Femur (tissue), 1 donor: Measurements from ENCODE around the gene SLC2A8.

Source experiments
- DNase-seq: peaks from one replicate; pipeline ENCODE4 v3.0.0-alpha.2; 2017

SLC2A8 gene

DNA sequence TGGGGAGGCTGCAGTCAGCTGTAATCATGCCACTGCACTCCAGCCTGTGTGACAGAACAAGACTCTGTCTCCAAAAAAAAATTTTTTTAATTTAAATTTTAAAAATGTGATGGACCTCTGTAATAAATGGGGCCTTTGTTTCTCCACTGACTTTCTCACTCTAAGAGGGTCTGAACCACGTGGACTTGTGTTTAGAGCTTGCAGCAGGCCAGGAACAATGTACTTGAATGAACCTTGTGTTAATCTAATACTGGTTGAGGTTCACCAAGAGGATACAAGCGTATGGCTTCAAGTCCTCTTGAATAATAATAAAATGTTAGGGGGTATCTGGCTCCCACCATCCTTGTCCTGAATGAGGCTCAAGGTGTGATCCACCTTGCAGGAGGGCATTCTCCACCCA, 14.4 kb upstream of the SLC2A8 start:
- DNase-seq: no peak

DNA sequence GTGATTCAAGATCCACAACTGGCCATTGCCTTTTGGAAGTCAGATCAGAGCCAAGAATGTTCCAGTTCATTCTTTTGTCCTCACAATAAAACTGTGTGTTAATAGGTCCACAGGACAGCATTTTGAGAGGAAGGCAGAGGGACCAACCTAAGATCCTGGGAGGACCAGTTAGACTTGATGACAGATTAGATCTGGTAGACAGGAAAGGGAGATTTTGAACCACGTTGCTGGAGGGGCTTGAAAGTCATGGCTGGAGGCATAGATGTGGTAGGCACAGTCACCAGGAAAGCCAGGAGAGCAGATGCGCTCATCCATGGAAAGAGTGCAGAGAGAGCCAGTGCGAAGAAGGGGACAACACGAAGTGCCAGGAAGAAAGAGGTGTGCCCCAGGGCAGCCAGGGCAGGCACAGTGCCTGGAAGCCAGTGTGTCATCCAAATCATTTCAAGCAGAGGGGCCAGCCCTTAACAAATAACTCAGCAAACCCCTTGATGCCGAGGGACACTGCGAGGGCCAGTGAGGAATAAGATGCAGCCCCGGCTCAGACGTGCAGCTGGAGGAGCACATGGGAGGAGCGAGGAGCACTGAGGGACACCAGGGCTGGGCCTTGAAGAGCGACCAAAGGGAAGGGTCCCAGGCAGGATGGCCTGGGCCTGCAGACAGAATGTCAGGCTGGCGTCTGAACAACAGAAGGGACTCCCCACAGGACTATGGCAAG, 12.8 kb upstream of the SLC2A8 start:
- no peak for DNase-seq

DNA sequence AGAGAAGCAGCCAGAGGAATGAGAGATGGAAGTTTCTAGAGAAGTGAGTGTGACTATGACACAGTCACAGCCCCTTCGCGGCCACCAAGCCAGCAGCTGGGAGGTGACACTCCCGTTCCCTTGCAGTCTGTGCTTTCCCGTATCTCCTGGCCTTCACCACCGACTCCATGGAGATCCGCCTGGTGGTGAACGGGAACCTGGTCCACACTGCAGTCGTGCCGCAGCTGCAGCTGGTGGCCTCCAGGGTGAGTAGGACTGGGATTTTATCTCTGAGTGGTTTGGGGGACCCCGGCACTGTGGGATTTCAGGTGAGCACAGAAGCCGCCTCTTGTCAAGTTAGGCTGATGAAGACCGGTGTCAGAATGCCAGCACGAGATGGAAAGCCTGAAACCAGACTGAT, 12.1 kb upstream of the SLC2A8 start:
- no peak for DNase-seq

DNA sequence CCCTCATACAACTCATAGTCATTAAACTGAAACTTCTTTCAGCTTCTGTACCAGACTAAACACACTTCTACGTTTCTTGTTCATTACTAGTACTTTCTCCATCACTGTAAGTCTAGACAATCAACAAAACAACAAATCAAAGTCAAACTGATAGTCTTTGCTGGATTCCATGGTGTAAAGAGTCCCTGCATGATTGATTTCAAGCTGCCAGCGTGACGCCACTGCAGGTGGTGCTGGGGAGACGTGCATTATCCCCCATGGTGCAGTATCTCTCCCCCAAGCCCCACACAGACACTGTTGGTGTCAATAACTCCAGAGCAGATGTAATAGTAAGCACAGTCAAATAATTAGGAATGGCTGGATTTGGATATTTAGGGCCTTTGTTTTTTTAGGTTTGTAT, 10.7 kb upstream of the SLC2A8 start:
- DNase-seq: no peak

DNA sequence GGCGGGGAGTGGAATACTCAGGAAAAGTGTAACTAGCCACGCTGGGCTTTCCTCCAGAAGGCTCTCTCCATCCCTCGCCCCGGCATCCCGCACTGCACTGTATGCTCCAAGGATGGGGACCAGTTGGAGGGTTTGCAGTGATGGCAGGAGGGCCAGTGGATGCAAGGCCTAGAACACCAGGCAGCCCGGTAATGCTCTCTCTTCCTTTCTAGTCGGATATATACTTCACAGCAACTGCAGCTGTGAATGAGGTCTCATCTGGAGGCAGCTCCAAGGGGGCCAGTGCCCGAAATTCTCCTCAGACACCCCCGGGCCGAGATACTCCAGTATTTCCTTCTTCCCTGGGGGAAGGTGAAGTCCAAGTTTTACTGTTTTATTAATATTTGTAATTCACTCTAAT, 10.0 kb upstream of the SLC2A8 start:
- DNase-seq: no peak

DNA sequence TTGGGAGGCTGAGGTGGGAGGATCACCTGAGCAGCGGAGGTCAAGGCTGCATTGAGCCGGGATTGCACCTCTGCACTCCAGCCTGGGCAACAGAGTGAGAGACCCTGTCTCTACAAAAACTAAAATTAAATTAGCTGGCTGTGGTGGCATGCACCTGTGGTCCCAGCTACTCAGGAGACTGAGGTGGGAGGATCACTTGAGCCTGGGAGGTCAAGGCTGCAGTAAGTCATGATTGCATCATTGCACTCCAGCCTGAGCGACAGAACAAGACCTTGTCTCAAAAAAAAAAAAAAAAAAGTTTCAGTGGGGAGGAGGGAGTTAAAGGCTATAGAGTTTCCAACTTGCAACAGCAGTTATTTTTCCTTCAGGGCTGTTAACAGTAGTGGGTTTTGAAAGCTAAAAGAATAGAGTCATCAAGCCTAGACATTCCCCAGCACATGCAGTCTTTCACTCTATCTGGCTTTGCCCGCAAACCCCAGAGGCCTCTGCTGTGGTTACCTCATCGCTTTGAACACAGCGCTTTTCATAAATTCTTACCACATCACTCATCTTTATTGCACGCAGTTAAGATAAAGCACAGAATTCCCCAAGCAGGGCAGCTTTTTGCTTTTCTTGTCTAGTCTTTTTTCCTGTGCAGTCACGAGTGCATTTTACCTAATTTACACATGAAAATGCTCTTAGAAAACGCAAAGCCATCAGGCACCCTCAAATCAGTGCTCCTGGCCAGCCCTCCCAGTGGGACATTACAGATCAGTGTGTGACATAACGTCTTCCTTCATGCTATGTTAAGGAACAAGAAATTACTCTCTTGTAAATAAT, 8.7 kb upstream of the SLC2A8 start:
- DNase-seq: peak; percentile 63

DNA sequence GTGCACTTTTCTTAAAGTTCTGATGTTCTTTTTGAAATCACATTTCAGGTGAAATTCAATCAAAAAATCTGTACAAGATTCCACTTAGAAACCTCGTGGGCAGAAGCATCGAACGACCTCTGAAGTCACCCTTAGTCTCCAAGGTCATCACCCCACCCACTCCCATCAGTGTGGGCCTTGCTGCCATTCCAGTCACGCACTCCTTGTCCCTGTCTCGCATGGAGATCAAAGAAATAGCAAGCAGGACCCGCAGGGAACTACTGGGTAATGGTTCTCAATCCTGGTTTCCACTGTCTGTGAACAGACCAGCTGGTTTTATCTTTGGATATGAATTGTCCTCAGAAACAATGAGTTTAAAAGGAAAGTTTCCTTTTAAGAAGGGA, 8.1 kb upstream of the SLC2A8 start:
- no peak for DNase-seq

DNA sequence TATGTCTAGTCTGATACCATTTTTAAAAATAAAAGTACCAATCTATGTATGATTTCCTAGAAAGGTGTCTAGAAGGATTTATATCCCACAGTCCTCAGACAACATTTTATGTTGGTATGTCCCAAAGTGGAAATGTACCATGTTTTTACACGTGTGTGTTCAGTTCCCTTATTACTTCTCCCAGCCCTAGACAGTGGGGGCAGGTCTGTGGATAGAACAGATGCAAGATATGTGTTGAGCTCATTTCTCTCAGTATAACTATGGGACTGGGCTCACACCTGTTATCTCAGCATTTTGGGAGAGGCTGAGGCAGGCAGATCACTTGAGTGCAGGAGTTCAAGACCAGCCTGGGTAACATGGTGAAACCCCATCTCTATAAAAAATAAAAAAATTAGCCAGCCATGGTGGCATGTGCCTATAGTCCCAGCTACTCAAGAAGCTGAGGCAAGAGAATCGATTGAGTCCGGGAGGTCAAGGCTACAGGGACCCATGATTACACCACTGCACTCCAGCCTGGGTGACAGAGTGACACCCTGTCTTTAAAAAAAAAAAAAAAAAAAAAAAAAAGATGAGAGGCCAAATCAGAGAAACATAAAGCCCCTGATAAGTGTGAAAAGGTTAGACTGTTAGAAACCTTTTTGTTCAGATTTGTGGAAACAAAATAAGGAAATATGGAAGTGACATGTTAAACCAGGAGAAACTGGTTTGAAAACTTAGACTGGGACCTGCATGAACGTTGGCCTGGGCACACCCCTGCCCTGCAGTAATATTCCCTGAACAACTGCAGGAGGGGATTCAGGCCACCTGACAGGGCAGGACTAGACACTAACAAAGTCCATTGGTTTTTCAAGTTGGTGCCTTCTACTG, 7.4 kb upstream of the SLC2A8 start:
- no peak for DNase-seq

DNA sequence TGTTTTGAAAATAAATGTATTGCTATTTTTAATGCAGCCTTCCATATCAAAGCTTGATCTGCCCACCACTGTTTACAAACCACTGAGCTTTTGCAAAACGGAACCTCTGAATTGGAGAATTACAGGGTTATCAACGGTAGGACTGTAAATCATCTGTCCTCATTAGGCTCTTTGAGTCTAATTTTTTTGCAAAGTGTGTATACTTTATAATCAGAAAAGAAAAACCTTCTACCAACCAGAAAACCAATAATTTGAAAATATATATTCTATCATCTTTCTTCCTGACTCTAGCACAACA, 6.8 kb upstream of the SLC2A8 start:
- DNase-seq: no peak

DNA sequence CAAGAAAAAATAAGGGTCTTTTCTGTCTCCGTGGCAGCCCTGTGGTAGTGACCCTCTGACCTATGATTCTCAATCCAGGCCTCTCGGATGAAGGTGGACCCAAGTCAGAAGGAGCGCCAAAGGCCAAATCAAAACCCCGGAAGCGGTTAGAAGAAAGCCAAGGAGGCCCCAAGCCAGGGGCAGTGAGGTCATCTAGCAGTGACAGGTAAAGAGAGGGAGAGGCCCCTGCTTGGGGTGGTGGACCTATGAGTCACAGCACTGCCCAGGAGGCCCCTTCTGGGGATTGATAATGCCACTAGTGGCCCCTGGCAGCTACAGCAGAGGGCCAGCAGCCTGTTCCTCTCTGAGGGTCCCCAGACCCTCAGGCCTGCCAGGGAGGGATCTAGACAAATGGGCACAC, 6.4 kb upstream of the SLC2A8 start:
- DNase-seq: no peak

DNA sequence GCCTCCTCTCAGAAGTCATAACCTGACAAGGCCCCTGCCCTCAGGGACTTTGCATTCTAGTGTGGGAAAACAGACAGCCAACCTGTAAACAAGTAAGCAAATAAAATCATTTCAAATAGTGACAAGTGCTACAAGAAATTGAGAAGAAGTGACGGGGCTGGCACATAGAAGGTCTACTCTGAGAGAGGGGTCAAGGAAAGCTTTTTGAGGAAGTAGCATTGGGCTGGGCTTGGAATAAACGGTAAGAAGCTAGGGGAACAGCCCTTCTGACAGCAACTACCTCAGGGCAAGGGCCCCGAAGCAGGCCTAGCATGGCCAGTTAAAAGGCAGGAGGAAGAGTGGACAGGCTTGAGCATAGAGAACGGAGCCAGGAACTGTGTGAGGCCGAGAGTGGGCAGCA, 4.8 kb upstream of the SLC2A8 start:
- DNase-seq: no peak

DNA sequence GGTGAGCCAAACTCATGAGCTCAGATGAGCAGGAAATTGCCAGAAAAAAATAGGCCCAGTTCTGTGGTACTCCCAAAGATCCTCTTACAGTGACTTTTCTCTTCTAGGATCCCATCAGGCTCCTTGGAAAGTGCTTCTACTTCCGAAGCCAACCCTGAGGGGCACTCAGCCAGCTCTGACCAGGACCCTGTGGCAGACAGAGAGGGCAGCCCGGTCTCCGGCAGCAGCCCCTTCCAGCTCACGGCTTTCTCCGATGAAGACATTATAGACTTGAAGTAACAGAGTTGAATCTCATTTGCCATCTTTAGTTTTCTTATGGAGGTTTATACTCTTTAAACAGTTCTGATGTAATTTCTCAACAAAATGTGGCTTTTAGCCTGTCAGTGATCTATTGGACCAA, 4.0 kb upstream of the SLC2A8 start:
- no peak for DNase-seq

DNA sequence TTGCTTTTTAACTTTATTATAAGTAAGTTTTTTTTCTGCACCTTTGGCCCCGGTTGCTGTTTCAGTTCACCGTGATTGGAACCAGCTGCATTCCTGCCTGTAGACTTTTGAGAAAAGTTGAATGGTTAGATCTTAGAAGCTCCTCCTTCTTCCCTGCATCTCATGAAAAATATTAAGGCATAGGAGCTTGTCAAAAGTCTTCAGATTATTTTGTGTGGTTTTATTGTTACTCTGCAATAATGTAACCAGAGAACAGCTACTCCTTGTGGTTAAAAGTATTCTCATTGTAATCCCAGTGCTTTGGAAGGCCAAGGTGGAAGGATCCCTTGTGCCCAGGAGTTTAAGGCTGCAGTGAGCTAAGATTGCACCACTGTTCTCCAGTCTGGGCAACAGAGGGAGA, 3.3 kb upstream of the SLC2A8 start:
- DNase-seq: no peak

DNA sequence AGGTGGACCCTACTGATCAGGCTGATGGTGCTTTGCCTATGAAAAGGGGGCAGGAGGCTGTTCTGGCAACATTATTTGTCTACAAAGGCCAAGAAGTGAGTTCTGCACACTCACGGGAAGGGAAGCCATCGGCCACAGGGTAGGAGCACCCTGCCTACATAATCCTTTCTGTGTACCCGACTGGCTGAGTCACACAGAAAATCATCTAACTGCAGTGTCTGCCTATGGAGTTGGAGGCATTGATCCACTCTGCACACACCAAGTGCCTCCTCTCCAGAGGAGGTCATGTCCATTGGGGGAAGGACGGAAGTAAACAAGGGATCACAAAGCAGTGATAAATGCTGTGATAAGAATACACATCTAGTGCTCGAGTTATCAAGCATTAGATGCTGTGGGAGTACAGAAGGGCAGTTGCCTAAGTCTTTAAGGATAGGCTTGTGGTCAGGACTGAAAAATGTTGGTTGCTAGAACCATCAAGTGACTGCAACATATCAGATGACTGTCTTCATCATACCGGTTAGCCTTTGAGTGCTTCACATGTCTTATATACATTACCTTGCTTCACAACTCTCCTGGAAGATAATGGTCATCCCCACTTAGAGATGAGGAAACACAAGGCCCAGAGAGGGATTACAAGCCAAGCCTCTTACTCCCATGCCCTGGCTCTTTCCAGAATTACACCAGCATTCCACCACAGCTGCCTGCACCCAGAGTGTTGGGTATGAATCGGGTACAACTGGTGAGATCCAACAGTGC, 1.3 kb upstream of the SLC2A8 start:
- DNase-seq: no peak

DNA sequence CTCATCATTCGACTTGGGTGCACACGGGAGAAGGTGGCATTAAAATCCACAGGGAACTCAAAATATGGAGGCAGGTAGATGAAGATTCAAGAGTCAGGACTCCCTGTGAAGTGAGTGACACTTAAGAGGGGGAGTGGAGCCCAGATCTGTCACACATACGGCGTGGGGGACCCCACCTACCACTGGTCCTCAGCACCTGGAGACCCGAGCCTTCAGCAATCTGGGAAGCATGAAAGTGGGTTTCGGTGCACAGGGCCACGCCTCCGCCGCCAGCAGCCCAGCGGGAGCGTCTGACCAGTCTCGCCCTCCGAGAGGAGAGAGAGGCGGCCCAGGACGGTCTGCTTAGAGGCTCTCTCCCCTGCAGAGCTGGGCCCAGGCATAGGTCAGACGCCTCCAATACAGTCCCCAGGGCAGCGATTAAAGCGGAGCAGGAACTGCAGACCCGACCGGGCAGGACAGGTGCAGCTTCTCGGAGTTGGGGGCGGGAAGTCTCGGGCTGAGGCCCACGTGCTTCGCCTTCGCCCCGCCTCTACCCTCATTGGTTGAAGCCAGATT, 639 bp upstream of the SLC2A8 start:
- DNase-seq: no peak

DNA sequence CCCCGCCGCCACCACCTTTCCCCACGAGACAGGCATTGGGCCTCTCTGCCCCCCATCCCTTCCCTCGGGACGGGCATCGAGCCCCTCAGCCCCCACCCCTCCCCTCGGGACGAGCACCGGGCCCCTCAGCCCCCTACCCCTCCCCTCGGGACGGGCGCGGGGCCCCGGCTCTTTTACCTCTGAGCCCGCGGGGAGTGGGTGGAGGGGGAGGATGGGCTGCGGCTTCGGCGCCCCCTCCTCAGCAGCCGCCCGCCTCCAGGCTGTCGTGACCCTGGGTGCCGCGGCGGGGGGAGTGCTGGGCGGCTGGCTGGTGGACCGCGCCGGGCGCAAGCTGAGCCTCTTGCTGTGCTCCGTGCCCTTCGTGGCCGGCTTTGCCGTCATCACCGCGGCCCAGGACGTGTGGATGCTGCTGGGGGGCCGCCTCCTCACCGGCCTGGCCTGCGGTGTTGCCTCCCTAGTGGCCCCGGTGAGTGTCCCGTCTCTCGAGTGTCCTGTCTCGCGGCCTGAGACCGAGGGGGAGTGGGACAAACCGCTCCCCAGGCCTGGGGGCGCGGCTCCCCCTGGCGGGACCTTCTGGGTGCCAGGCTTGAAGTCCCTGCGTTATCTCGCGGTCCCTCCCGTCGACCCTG, 791 bp downstream of the SLC2A8 start:
- peak; percentile 48 for DNase-seq

DNA sequence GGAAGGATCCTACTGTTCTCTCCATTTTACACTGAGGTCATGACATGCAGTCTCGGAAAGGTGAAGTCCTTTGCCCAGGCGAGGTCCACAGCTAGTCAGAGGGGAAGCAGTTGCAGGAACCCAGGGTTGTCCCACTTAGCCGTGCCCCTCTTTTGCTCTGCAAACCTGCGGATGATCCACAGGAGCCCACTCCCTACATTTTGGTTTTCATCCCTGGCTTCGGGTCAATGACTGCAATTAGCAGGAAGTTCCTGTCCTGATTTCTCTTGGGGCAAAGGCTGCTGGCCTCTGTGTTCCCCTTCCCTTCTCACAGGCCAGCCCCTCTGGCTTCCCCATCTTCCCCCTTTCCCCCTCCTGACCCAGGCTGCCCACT, 1.3 kb downstream of the SLC2A8 start:
- no peak for DNase-seq

DNA sequence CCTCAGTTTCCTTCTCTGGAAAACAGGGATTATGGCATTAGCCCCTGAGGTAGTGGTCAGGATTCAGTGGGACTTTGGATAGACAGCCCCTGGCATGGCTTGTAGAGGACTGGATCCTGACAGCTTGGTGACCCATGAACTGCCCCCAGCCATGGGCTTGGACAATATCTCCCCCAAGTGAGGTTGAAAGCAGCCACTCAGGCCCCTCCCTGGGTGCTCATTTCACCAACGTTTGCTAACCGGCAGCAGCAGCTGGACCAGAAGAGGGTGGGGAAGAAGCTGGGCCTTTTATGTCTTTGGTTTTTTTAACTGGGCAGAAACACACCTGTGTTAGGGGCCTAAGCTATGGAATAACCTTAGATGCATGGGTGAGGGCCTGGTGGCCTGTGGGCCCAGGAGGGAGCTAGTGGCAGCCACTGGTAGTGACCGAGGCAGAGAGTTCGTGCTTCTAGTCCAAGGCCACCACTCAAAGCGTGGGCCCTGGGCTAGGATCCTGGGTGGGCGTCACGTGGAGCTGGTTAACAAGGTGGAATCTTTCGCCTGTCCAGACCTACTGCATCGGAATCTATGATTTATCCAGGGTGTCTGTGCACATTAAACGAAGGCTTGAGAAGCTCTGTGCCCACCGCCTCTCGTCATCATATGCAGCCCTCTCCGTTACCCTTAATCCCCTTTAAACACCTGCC, 1.9 kb downstream of the SLC2A8 start:
- DNase-seq: no peak

DNA sequence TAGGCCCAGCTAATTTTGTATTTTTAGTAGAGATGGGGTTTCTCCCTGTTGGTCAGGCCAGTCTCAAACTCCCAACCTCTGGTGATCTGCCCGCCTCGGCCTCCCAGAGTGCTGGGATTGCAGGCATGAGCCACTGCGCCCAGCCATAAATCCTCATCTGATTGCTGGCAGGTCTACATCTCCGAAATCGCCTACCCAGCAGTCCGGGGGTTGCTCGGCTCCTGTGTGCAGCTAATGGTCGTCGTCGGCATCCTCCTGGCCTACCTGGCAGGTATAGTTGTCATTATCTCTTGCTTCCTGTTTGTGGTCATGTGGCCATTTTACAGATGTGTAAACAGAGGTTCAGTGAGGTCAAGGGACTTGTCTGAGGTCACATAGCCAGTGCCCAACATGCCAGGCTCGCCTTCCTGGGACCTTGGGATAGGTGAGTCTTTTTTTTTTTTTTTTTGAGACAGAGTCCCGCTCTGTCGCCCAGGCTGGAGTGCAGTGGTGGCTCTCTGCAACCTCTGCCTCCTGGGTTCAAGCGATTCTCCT, 2.8 kb downstream of the SLC2A8 start:
- DNase-seq: no peak

DNA sequence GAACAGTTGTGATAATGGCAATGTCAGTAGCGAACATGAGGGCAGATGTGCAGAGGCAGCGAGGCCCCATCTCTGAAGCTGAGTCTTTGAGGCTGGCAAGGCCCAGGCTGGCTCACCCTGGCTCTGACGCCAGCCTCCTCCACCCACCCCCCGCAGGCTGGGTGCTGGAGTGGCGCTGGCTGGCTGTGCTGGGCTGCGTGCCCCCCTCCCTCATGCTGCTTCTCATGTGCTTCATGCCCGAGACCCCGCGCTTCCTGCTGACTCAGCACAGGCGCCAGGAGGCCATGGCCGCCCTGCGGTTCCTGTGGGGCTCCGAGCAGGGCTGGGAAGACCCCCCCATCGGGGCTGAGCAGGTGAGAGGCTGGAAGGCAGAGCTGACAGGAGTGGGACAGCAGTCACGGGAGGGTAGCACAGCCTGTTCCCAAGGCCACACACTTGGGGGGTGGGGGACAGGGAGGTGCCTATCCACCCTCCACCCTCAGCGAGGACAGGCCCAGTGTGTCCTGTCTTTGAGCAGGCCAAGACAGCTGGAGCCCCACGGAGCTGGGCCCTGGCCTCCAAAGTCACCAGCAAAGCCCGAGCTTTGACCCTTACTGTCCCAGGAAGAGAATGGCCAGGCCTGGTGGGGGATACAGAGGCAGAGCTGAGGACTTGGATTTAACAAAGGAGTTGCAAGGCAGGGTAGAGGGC, 5.6 kb downstream of the SLC2A8 start:
- no peak for DNase-seq
